ENCODE measurements around the gene DCAF17. TPM values are rescaled to one million over a fixed set of nuclear protein-coding genes. Genes with fewer than 3 reads are reported as not detected.

Gene DCAF17, protein sequence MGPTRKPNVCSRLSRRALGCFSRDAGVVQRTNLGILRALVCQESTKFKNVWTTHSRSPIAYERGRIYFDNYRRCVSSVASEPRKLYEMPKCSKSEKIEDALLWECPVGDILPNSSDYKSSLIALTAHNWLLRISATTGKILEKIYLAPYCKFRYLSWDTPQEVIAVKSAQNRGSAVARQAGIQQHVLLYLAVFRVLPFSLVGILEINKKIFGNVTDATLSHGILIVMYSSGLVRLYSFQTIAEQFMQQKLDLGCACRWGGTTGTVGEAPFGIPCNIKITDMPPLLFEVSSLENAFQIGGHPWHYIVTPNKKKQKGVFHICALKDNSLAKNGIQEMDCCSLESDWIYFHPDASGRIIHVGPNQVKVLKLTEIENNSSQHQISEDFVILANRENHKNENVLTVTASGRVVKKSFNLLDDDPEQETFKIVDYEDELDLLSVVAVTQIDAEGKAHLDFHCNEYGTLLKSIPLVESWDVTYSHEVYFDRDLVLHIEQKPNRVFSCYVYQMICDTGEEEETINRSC
- polyA plus RNA-seq (2013, experiment 1 of 4) = 36.1 TPM
- polyA plus RNA-seq (2013, experiment 2 of 4) = 29.4 TPM
- 27.0 TPM for polyA plus RNA-seq (2013, experiment 3 of 4)
- 22.7 TPM for polyA plus RNA-seq (2013, experiment 4 of 4)

DNA sequence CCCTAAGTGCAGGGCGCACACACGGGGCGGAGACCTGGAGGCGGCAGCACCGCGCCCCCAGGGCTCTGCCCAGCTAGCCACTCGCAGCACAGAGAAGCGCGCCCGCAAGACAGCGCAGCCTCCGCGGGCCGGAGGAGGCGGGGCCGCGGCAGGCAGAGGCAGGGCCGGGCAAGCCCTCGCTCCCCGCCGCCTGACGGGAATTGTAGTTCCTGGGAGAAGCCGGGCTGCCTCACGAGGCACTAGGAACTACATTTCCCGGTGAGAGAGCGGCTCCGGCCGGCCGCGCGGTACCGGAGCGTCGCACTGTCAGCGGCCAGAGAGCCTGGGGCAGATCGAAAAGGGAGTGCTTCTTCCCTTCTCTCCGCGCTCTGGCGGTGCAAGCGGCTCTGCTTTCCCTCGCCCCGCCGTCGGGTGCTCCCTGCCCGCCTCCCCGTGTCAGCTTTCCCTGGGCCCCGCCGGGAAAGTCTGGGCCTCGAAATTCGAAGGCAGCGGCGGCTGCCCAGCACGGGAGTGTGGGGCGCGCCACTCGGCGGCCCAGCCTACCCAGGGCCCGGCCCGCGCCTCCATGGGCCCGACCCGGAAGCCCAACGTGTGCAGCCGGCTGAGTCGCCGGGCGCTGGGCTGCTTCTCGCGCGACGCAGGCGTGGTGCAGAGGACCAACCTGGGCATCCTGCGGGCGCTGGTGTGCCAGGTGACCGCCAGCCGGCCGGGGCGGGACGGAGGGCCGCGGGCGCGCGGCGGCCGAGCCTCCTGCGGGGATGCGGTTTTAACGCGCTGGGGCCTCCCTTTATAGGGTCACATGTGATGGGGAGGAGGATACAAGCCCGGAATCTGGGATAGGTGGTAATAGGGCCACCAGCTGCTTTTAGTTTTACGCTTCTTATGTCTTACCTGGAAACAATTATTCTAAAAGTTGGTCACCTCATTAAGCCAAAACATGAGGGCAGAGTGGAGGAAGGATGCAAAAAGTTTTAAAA lies at the start of gene DCAF17:
Gene DCAF17 (plus strand): TSS at position 214 of the 977 bp plus-strand sequence. CDS start 352 bp downstream, at position 566.
- Histone ChIP-seq H3K4me1 (ENCODE audit: control insufficient read depth, insufficient read depth, low read length) (peaks cover 9% of the 10 kb centered on the region), H3K9me3 (ENCODE audit: control insufficient read depth, low read length) (peaks cover 2% of the 10 kb centered on the region), H3K27me3 (ENCODE audit: control insufficient read depth, insufficient read depth, low read length, poor library complexity, severe bottlenecking) (no peaks in the 10 kb centered on the region), H3K36me3 (ENCODE audit: control insufficient read depth, insufficient read depth, low read length) (peaks cover 20% of the 10 kb centered on the region), H3K27ac (ENCODE audit: insufficient read depth, low read depth, low read length, poor library complexity, severe bottlenecking) (peak within 1 kb of the TSS; percentile 95), H3K4me3 (ENCODE audit: insufficient read depth, low read depth, low read length) (peak within 1 kb of the TSS; percentile 91)
- WGBS, 2 experiments = 0% methylated on average over 91 to 92 of the region's 92 CpGs

DNA sequence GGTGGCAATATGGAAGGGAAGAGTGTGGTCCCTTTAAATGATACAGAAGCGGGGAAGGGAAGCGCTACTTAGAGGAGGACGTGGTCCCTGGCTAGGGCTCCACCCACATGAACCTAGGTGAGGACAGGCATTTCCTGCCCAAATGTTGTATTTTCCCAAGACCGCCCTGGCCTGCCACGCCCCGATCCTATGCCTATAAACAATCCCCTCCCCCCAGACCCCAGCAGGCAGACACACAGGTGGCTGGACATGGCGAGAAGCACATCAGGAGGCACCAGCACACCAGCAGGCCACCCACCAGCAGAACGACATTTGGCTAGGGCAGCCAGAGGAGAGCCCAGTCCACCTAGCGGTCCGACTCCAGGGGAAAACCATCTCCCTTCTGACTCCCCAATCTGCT lies 47.4 kb upstream of the DCAF17 start:
- WGBS, 2 experiments = 77 to 78% methylated on average over 10 of the region's 10 CpGs
- Histone ChIP-seq H3K9me3 (ENCODE audit: control insufficient read depth, low read length) (no peaks in the 10 kb centered on the region), H3K4me1 (ENCODE audit: control insufficient read depth, insufficient read depth, low read length) (peaks cover 7% of the 10 kb centered on the region), H3K36me3 (ENCODE audit: control insufficient read depth, insufficient read depth, low read length) (no peaks in the 10 kb centered on the region), H3K27ac (ENCODE audit: insufficient read depth, low read depth, low read length, poor library complexity, severe bottlenecking) (no peak overlapping the region), H3K27me3 (ENCODE audit: control insufficient read depth, insufficient read depth, low read length, poor library complexity, severe bottlenecking) (no peaks in the 10 kb centered on the region), H3K4me3 (ENCODE audit: insufficient read depth, low read depth, low read length) (no peak overlapping the region)

DNA sequence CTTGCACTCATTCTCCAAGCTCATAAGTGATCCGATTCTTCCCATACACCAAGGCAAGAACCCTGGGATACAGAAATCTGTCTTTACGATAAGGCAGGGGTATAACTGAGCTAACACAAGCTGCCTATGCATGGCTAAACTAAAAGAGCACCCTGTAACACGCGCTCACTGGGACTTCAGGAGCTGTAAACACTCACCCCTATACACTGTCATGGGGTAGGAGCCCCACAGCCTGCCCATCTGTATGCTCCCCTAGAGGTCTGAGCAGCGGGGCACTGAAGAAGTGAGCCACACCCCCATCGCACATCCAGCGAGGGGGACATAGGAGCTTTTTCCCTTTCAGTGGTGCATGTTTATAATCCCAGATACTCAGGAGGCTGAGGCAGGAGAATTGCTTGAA lies 47.0 kb upstream of the DCAF17 start:
- Histone ChIP-seq H3K27ac (ENCODE audit: insufficient read depth, low read depth, low read length, poor library complexity, severe bottlenecking) (no peak overlapping the region), H3K9me3 (ENCODE audit: control insufficient read depth, low read length) (no peaks in the 10 kb centered on the region), H3K4me1 (ENCODE audit: control insufficient read depth, insufficient read depth, low read length) (peaks cover 7% of the 10 kb centered on the region), H3K36me3 (ENCODE audit: control insufficient read depth, insufficient read depth, low read length) (no peaks in the 10 kb centered on the region), H3K4me3 (ENCODE audit: insufficient read depth, low read depth, low read length) (no peak overlapping the region), H3K27me3 (ENCODE audit: control insufficient read depth, insufficient read depth, low read length, poor library complexity, severe bottlenecking) (no peaks in the 10 kb centered on the region)
- WGBS, 2 experiments = 77 to 87% methylated on average over 7 of the region's 7 CpGs

DNA sequence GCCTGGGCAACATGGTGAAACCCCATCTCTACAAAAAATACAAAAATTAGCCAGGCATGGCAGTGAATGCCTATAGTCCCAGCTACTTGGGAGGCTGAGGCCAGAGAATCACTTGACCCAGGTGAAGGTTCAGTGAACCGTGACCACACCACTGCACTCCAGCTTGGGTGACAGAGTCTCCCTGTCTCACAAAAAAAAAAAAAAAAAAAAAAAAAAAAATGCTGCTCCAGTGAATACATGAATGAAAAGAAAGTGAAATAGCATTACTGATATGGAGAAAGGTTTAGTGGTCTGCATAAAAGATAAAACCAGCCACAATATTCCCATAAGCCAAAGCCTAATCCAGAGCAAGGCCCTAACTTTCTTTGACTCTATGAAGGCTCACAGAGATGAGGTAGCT lies 44.7 kb upstream of the DCAF17 start:
- H3K4me1 ChIP-seq (ENCODE audit: control insufficient read depth, insufficient read depth, low read length) = peaks cover 7% of the 10 kb centered on the region
- H3K27me3 ChIP-seq (ENCODE audit: control insufficient read depth, insufficient read depth, low read length, poor library complexity, severe bottlenecking) = no peaks in the 10 kb centered on the region
- no peaks in the 10 kb centered on the region for H3K36me3 ChIP-seq (ENCODE audit: control insufficient read depth, insufficient read depth, low read length)
- 83 to 100% methylated on average over 1 of the region's 1 CpG for WGBS, 2 experiments
- H3K27ac ChIP-seq (ENCODE audit: insufficient read depth, low read depth, low read length, poor library complexity, severe bottlenecking) = no peak overlapping the region
- H3K9me3 ChIP-seq (ENCODE audit: control insufficient read depth, low read length) = no peaks in the 10 kb centered on the region
- no peak overlapping the region for H3K4me3 ChIP-seq (ENCODE audit: insufficient read depth, low read depth, low read length)

DNA sequence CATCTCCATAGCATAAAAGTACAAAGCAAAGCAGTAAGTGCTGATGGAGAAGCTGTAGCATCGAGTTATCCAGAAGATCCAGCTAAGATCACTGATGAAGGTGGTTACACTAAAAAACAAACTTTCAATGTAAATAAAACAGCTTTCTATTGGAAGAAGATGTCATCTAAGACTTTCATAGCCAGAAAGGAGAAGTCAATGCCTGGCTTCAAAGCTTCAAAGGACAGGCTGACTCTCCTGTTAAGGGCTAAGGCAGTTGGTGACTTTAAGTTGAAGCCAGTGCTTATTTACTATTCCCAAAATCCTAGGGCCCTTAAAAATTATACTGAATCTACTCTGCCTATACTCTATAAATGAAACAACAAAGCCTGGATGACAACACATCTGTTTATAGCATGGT lies 44.2 kb upstream of the DCAF17 start:
- H3K27me3 ChIP-seq (ENCODE audit: control insufficient read depth, insufficient read depth, low read length, poor library complexity, severe bottlenecking) = no peaks in the 10 kb centered on the region
- no peak overlapping the region for H3K27ac ChIP-seq (ENCODE audit: insufficient read depth, low read depth, low read length, poor library complexity, severe bottlenecking)
- H3K4me1 ChIP-seq (ENCODE audit: control insufficient read depth, insufficient read depth, low read length) = peaks cover 7% of the 10 kb centered on the region
- WGBS, 2 experiments = 100% methylated on average over 1 of the region's 1 CpG; no CpG with 5 or more reads in 1 of the 2 experiments
- no peak overlapping the region for H3K4me3 ChIP-seq (ENCODE audit: insufficient read depth, low read depth, low read length)
- H3K9me3 ChIP-seq (ENCODE audit: control insufficient read depth, low read length) = no peaks in the 10 kb centered on the region
- H3K36me3 ChIP-seq (ENCODE audit: control insufficient read depth, insufficient read depth, low read length) = no peaks in the 10 kb centered on the region

DNA sequence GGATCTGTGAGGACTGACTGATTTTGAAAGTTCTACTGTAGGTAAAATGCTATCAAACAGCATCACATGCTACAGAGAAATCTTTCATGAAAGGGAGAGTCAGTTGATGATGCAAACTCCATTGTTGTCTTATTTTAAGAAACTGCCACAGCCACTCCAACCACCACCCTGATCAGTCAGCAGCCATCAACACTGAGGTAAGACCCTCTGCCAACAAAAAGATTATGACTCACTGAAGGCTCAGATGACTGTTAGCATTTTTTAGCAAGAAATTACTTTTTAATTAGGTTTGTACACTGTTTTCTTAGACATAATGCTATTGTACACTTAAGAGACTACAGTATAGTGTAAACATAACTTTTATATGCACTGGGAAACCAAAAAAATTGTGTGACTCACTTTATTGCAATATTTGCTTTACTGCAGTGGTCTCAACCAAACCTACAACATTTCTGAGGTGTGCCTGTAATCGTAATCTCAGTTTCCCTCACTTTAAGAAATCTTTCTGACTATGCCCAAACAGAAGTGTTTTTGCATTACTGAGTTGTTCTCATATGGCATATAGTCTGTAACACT lies 43.0 kb upstream of the DCAF17 start:
- no peaks in the 10 kb centered on the region for H3K27me3 ChIP-seq (ENCODE audit: control insufficient read depth, insufficient read depth, low read length, poor library complexity, severe bottlenecking)
- 94 to 100% methylated on average over 1 of the region's 1 CpG for WGBS, 2 experiments
- no peaks in the 10 kb centered on the region for H3K36me3 ChIP-seq (ENCODE audit: control insufficient read depth, insufficient read depth, low read length)
- no peak overlapping the region for H3K27ac ChIP-seq (ENCODE audit: insufficient read depth, low read depth, low read length, poor library complexity, severe bottlenecking)
- H3K9me3 ChIP-seq (ENCODE audit: control insufficient read depth, low read length) = no peaks in the 10 kb centered on the region
- H3K4me1 ChIP-seq (ENCODE audit: control insufficient read depth, insufficient read depth, low read length) = peaks cover 7% of the 10 kb centered on the region
- no peak overlapping the region for H3K4me3 ChIP-seq (ENCODE audit: insufficient read depth, low read depth, low read length)

DNA sequence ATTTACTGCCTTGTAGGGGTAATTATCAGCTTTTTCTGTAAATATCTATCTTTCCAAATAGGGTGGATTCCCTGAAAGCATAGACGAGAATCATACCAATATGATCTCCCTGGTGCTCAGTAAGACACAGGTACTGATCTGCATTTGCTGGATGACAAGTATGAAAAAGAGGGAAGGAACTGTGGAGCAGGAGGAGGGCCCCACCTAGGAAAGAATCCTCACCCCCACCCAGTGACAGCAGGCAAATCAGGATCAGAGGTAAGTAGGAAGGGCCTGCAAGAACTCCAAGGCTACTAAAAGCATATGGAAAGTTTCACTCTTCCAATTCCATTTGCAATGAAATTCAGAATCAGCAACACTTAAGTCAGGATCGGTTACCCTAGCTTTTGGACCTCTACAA lies 42.5 kb upstream of the DCAF17 start:
- Histone ChIP-seq H3K27ac (ENCODE audit: insufficient read depth, low read depth, low read length, poor library complexity, severe bottlenecking) (no peak overlapping the region), H3K36me3 (ENCODE audit: control insufficient read depth, insufficient read depth, low read length) (no peaks in the 10 kb centered on the region), H3K9me3 (ENCODE audit: control insufficient read depth, low read length) (no peaks in the 10 kb centered on the region), H3K4me3 (ENCODE audit: insufficient read depth, low read depth, low read length) (no peak overlapping the region), H3K27me3 (ENCODE audit: control insufficient read depth, insufficient read depth, low read length, poor library complexity, severe bottlenecking) (no peaks in the 10 kb centered on the region), H3K4me1 (ENCODE audit: control insufficient read depth, insufficient read depth, low read length) (peaks cover 5% of the 10 kb centered on the region)
- 94 to 97% methylated on average over 2 of the region's 2 CpGs for WGBS, 2 experiments

DNA sequence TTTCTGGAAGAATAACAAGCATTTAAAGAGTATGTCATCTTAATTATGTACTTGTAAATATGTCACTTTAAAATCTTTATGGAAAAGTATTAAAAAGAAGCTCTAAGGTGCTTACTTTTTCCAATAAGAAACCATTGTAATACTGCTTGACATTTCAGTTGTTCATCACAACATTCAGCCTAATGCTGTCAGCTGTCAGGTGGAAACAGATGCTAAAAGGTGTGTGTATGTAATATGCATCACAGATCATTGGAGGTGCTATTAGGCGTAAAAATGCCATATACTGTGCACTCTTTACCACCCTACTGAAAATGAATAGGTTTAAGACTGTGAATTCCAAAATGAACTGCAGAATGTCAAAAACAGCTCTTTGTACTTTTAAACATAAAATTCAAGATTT lies 40.5 kb upstream of the DCAF17 start:
- Histone ChIP-seq H3K27me3 (ENCODE audit: control insufficient read depth, insufficient read depth, low read length, poor library complexity, severe bottlenecking) (no peaks in the 10 kb centered on the region), H3K27ac (ENCODE audit: insufficient read depth, low read depth, low read length, poor library complexity, severe bottlenecking) (no peak overlapping the region), H3K36me3 (ENCODE audit: control insufficient read depth, insufficient read depth, low read length) (no peaks in the 10 kb centered on the region), H3K4me1 (ENCODE audit: control insufficient read depth, insufficient read depth, low read length) (no peaks in the 10 kb centered on the region), H3K4me3 (ENCODE audit: insufficient read depth, low read depth, low read length) (no peak overlapping the region), H3K9me3 (ENCODE audit: control insufficient read depth, low read length) (no peaks in the 10 kb centered on the region)
- WGBS, 2 experiments = 100% methylated on average over 1 of the region's 1 CpG

DNA sequence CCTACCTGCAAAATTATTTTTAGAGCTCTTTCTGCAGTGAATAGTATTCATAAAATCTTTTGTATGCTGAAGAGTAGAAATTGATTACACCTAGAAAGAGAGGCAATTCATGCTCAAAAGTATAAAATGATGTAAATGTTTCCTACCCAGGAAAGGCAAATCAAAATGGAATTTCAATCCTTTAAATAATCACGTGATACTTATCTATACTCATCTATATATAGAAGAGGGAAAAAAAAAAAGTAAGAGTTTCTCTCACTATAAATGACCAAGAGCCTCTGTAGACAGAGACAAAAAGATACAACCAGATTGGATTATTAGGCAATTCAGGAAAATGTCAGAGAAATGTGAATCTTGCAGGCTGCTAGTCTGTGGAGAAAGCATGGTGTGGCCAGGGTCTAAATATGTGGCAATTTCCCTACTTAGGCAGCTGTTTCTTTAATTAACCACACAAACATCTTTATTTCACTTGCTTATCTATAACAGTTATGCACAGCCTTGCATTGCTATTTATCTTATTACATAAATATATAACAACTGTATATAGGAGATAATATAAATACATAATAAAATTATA lies 39.8 kb upstream of the DCAF17 start:
- Histone ChIP-seq H3K9me3 (ENCODE audit: control insufficient read depth, low read length) (no peaks in the 10 kb centered on the region), H3K36me3 (ENCODE audit: control insufficient read depth, insufficient read depth, low read length) (no peaks in the 10 kb centered on the region), H3K4me1 (ENCODE audit: control insufficient read depth, insufficient read depth, low read length) (no peaks in the 10 kb centered on the region), H3K27me3 (ENCODE audit: control insufficient read depth, insufficient read depth, low read length, poor library complexity, severe bottlenecking) (no peaks in the 10 kb centered on the region), H3K4me3 (ENCODE audit: insufficient read depth, low read depth, low read length) (no peak overlapping the region), H3K27ac (ENCODE audit: insufficient read depth, low read depth, low read length, poor library complexity, severe bottlenecking) (no peak overlapping the region)
- no CpG with 5 or more reads among the region's 1 CpG for WGBS, 2 experiments
